SIG-M5 treated with dmso at 0.1 percent for 504 hours (cell line): ENCODE results near the gene MED27.

Source experiments
- DNase-seq: peaks from one replicate; lab custom pipeline; 2025; ENCODE audit not compliant: unreplicated experiment; lab: John Stamatoyannopoulos, UW

MED27 gene

GRCh38 chr9:132002643-132003318 lies 76.9 kb downstream of the MED27 start:
- DNase-seq: no peak

GRCh38 chr9:132001567-132001966 lies 78.1 kb downstream of the MED27 start:
- DNase-seq: no peak

- no peak for DNase-seq
These were observed 79.0 kb downstream of the MED27 start for GRCh38 chr9:132000659-132001058.

GRCh38 chr9:131999692-132000551 lies 79.7 kb downstream of the MED27 start:
- DNase-seq: no peak

GRCh38 chr9:131997779-131998178 lies 81.9 kb downstream of the MED27 start:
- DNase-seq: no peak

- DNase-seq: no peak
These were observed 82.6 kb downstream of the MED27 start for GRCh38 chr9:131997076-131997475.

GRCh38 chr9:131995382-131995781 lies 84.3 kb downstream of the MED27 start:
- DNase-seq: no peak

GRCh38 chr9:131994364-131995125 lies 85.1 kb downstream of the MED27 start:
- DNase-seq: no peak

- DNase-seq: no peak
These were observed 86.6 kb downstream of the MED27 start for GRCh38 chr9:131992906-131993657.

GRCh38 chr9:131987232-131987631 lies 92.4 kb downstream of the MED27 start:
- DNase-seq: no peak

- DNase-seq: no peak
These were observed 93.1 kb downstream of the MED27 start for GRCh38 chr9:131986576-131986975.

GRCh38 chr9:131986089-131986488 lies 93.6 kb downstream of the MED27 start:
- DNase-seq: no peak

- no peak for DNase-seq
These were observed 95.1 kb downstream of the MED27 start for GRCh38 chr9:131984564-131984963.

- DNase-seq: no peak
These were observed 96.9 kb downstream of the MED27 start for GRCh38 chr9:131982671-131983239.

- DNase-seq: no peak
These were observed 97.6 kb downstream of the MED27 start for GRCh38 chr9:131982102-131982501.

- no peak for DNase-seq
These were observed 98.4 kb downstream of the MED27 start for GRCh38 chr9:131981116-131981776.

GRCh38 chr9:131980267-131981016 lies 99.2 kb downstream of the MED27 start:
- DNase-seq: no peak

- peak; percentile 9 for DNase-seq
These were observed 102.4 kb downstream of the MED27 start for GRCh38 chr9:131977109-131977838.
